AG04449 (cell line): Measurements from ENCODE around the gene GPR31.

Source experiments
- CTCF ChIA-PET: fragments of 350-600 bp; formaldehyde crosslinking; extraction: SDS; loops from one replicate; lab custom pipeline; 2021; ENCODE audit warnings: antibody characterized with exemption; lab: Yijun Ruan, JAX
- POLR2A ChIA-PET: fragments of 400-600, 350-600 bp; formaldehyde crosslinking; extraction: SDS; loops from one replicate; lab custom pipeline; 2020; ENCODE audit warnings: antibody characterized with exemption, inconsistent platforms; lab: Yijun Ruan, JAX
- DNase-seq: peaks from one replicate; pipeline ENCODE4 v3.0.0-alpha.2; 2010; ENCODE audit warnings: low read depth, low spot score
- H3K4me3 ChIP-seq: 2 replicates; pipeline ENCODE4 v1.5.1; 2011; ENCODE audit warnings: low read depth, mild to moderate bottlenecking, control low read depth, low read length
- TF ChIP-seq, protein P1 (sequence below): IDR thresholded peaks from one replicate; pipeline ENCODE4 v1.5.1; 2011; ENCODE audit warnings: mild to moderate bottlenecking, moderate library complexity, low read length, control low read depth, inconsistent platforms; ENCODE audit not compliant: insufficient read depth; ENCODE audit errors: missing control alignments

The GPR31 gene

DNA sequence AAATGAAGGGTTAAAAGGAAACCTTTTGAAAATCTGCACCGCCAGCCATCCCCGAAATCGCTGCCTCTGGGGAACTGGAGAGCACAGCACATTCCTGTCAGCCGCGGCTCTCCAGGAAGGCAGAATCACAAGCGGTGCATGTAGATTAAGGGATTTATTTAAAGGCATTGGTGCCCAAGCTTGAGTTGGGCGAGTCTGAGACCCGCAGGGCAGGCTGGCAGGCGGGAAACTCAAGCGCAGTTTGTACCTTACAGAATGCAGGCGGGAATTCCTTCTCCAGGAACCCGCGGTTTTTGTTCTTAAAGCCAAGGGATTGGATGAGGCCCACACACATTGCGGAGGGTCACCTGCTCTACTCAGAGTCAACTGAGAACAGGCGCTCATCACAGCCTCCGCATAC, 10.8 kb downstream of the GPR31 start:
- no peak for DNase-seq
- TF ChIP-seq, protein P1, sequence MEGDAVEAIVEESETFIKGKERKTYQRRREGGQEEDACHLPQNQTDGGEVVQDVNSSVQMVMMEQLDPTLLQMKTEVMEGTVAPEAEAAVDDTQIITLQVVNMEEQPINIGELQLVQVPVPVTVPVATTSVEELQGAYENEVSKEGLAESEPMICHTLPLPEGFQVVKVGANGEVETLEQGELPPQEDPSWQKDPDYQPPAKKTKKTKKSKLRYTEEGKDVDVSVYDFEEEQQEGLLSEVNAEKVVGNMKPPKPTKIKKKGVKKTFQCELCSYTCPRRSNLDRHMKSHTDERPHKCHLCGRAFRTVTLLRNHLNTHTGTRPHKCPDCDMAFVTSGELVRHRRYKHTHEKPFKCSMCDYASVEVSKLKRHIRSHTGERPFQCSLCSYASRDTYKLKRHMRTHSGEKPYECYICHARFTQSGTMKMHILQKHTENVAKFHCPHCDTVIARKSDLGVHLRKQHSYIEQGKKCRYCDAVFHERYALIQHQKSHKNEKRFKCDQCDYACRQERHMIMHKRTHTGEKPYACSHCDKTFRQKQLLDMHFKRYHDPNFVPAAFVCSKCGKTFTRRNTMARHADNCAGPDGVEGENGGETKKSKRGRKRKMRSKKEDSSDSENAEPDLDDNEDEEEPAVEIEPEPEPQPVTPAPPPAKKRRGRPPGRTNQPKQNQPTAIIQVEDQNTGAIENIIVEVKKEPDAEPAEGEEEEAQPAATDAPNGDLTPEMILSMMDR = no peak
- H3K4me3 ChIP-seq = no peak overlapping the region
- ChIA-PET POLR2A (no interaction called here), CTCF (no interaction called here)

DNA sequence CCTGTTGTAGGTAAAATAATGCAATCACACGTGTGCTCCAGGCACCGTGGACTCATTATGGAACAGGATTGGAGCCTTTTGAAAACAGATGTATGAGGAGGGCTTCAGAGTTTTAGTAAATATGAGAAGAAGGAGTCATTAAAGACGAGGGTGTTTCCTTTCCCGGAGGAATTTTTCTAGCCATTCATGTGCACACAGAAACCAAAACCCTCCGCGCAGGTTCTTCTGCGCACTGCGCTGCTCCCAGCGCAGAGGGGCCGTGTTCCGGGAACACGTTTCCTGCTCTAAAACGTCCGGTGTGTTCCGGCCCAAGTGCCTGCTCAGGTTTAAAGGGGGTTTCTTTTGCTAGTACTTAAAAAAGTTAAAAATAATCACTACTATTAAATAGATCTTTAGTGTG, 11.6 kb downstream of the GPR31 start:
- TF ChIP-seq, protein P1 = no peak
- CTCF ChIA-PET = no interaction called here

DNA sequence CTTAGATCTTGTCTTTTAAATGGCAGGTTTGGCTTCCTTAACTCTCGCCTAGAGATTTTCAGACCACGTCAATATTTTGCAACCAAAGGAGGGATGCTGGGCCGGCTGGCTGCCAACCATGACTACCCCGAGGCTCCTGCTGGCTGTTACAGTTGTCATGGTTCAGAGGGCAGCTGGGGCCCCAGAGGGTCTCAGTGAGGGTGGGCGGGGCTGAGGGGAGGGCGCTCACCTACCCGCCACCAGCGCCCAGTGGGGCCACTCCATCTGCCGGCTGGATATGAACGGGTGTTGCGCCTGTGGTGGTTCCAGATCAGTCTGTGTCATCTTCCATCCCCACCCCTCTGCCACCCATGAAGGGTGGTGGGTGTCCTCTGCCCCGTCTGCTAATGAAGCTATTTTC, 12.3 kb downstream of the GPR31 start:
- no peak overlapping the region for H3K4me3 ChIP-seq
- POLR2A ChIA-PET = no interaction called here
- DNase-seq = no peak
- CTCF ChIA-PET = no interaction called here
- TF ChIP-seq, protein P1 = no peak

More for the DNA sequence above, 11.6 kb downstream of the GPR31 start:
- no peak overlapping the region for H3K4me3 ChIP-seq
- DNase-seq = no peak
- POLR2A ChIA-PET = no interaction called here

DNA sequence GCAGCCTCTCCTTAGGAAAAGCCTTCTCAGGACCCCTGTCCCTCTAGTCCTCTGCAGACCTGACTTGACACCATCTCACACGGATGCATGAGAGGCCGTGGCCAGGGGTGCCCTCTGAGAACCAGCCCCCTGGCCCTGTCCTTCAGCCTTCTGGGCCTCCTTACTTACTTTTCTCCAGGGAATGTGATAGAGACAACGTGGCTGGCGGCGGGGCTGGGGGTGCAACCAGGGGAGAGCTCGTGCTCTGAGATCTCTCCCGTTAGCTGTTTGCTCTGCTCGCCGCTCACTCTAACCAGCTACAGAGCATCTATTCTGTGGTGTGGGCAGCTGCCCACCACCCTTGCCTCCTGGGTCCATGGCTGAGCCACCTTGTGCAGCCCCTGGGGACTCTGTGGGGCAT, 14.7 kb downstream of the GPR31 start:
- ChIA-PET CTCF (interaction anchor here (0.9 kb wide), 1 partner anchor 368 kb away, joined by 3 read pairs; no protein-coding TSS in a partner anchor), POLR2A (no interaction called here)
- no peak for DNase-seq
- H3K4me3 ChIP-seq = no peak overlapping the region
- TF ChIP-seq, protein P1 = no peak

DNA sequence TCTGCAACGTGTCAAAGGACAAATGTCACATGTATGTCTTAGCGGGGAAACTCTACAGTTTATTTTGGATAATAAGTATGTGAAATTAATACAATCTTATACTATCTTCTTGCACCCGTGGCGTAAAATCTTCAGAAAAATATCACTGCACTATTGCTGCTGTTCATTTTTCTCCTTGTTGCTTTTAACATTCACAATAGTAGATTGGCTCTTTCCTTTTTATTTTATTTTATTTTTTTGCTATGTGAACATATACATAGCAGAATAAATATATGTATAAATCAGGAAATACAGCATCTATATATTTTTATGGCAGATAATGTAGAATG, 15.4 kb downstream of the GPR31 start:
- H3K4me3 ChIP-seq = no peak overlapping the region
- POLR2A ChIA-PET = no interaction called here
- CTCF ChIA-PET = no interaction called here
- no peak for DNase-seq
- TF ChIP-seq, protein P1 = no peak

DNA sequence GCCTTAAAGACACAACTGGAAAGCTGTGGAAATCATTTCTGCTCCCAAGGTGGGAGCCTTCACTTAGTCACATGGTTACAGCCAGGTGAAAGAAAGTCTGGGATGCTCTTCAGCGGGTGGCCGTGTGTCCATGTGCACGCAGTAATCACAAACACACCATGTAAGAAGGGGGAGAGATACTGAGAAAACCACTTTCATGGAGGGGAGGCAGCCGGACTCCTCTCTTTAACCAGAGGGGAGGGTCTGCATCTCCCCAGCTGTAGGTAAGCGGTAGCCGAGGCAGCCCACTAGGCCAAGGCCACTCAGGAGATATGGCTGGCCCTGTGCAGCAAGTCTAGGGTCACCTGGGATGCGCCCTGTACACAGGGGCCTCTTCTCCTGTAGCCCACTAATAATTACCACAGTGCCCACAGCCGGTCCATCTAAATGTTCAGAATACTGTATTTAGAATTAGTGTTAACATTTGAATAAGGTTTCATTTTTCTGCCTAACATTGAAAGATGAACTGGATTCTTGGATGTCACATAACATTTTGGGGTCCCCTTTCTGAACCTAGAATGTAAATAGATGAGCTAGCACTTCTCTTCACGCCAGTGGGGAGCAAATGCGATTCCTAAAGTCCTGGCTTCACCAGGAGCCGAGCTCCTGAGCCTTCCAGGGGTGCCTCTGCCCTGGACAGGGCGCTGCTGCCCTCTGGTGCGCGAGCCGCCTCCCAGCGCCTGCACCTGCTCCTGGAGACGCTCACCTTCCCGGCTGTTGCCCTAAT, 15.9 kb downstream of the GPR31 start:
- no peak for DNase-seq
- CTCF ChIA-PET = no interaction called here
- H3K4me3 ChIP-seq = no peak overlapping the region
- TF ChIP-seq, protein P1 = peak; percentile 47
- POLR2A ChIA-PET = no interaction called here
